ENCODE data around the gene CLDN24. TPM values are rescaled to one million over a fixed set of nuclear protein-coding genes. Genes with fewer than 3 reads are reported as not detected.

CLDN24 gene
- total and polyA plus RNA-seq, 8 donors: 0.25 TPM; not detected in 7

GRCh38 chr4:183353557-183353956 lies 31.3 kb upstream of the CLDN24 start:
- Histone ChIP-seq H3K36me3 (no peaks in the 10 kb centered on the region), H3K4me3 (no peak overlapping the region), H3K9me3 (no peaks in the 10 kb centered on the region), H3K4me1 (peaks cover 0 to 29% (median 10%) of the 10 kb centered on the region in 4 donors), H3K27ac (no peak overlapping the region), H3K27me3 (no peaks in the 10 kb centered on the region)
- intact Hi-C loops (cut with DNase I; ENCODE audit: low total_unique reads): no loop called here
- no peak for TF ChIP-seq POLR2AphosphoS5 (IDR thresholded peaks at IDR 0.05)
- TF ChIP-seq POLR2A (IDR thresholded peaks at IDR 0.05): no peak
- TF ChIP-seq CTCF (IDR thresholded peaks at IDR 0.05): no peak
- no peak for TF ChIP-seq EP300 (IDR thresholded peaks at IDR 0.05)
- DNase-seq: no peak
- 65 to 75% (median 68%) methylated on average over 8 of the region's 8 CpGs for WGBS, 5 donors

GRCh38 chr4:183352546-183352945 lies 30.3 kb upstream of the CLDN24 start:
- intact Hi-C loops (cut with DNase I; ENCODE audit: low total_unique reads): no loop called here
- WGBS, 5 donors: 89 to 95% (median 90%) methylated on average over 5 of the region's 5 CpGs
- TF ChIP-seq POLR2AphosphoS5 (IDR thresholded peaks at IDR 0.05): no peak
- no peak for TF ChIP-seq POLR2A (IDR thresholded peaks at IDR 0.05)
- TF ChIP-seq EP300 (IDR thresholded peaks at IDR 0.05): no peak
- no peak for TF ChIP-seq CTCF (IDR thresholded peaks at IDR 0.05)
- Histone ChIP-seq H3K4me3 (no peak overlapping the region), H3K27ac (no peak overlapping the region), H3K9me3 (no peaks in the 10 kb centered on the region), H3K36me3 (no peaks in the 10 kb centered on the region), H3K27me3 (peaks cover 0 to 4% (median 0%) of the 10 kb centered on the region in 3 donors), H3K4me1 (peaks cover 0 to 30% (median 10%) of the 10 kb centered on the region in 4 donors)
- DNase-seq: peak in 1 of 2 donors; percentile 7

GRCh38 chr4:183350317-183351071 lies 28.3 kb upstream of the CLDN24 start:
- WGBS, 5 donors: 82 to 92% (median 90%) methylated on average over 17 of the region's 17 CpGs
- H3K4me3 ChIP-seq: no peak overlapping the region
- H3K27me3 ChIP-seq: peaks cover 0 to 5% (median 0%) of the 10 kb centered on the region in 3 donors
- no peaks in the 10 kb centered on the region for H3K36me3 ChIP-seq
- H3K9me3 ChIP-seq: no peaks in the 10 kb centered on the region
- TF ChIP-seq EP300 (IDR thresholded peaks at IDR 0.05) (no peak), POLR2A (IDR thresholded peaks at IDR 0.05) (no peak), CTCF (IDR thresholded peaks at IDR 0.05) (no peak), POLR2AphosphoS5 (IDR thresholded peaks at IDR 0.05) (no peak)
- H3K27ac ChIP-seq: no peak overlapping the region
- intact Hi-C loops (cut with DNase I; ENCODE audit: low total_unique reads): no loop called here
- H3K4me1 ChIP-seq: peaks cover 0 to 24% (median 7%) of the 10 kb centered on the region in 4 donors
- DNase-seq: peak in 1 of 2 donors; percentile 10

GRCh38 chr4:183349673-183350072 lies 27.4 kb upstream of the CLDN24 start:
- Histone ChIP-seq H3K27me3 (peaks cover 0 to 5% (median 0%) of the 10 kb centered on the region in 3 donors), H3K4me1 (peaks cover 0 to 17% (median under 1%) of the 10 kb centered on the region in 4 donors), H3K9me3 (no peaks in the 10 kb centered on the region), H3K4me3 (no peak overlapping the region), H3K27ac (no peak overlapping the region), H3K36me3 (no peaks in the 10 kb centered on the region)
- TF ChIP-seq POLR2AphosphoS5 (IDR thresholded peaks at IDR 0.05): no peak
- no peak for TF ChIP-seq CTCF (IDR thresholded peaks at IDR 0.05)
- TF ChIP-seq POLR2A (IDR thresholded peaks at IDR 0.05): no peak
- no peak for TF ChIP-seq EP300 (IDR thresholded peaks at IDR 0.05)
- 92 to 96% (median 94%) methylated on average over 9 of the region's 9 CpGs for WGBS, 5 donors
- DNase-seq: no peak
- intact Hi-C loops (cut with DNase I; ENCODE audit: low total_unique reads): no loop called here

Data from stomach (tissue), 9 donors.